Superior temporal gyrus (tissue), 1 donor: ENCODE data around the gene SPARC.

Source experiments
- DNase-seq: peaks from one replicate; pipeline ENCODE4 v3.0.0-alpha.2; 2016; ENCODE audit errors: extremely low spot score

The SPARC gene

GRCh38 chr5:151620461-151620840, 66.3 kb downstream of the SPARC start:
- no peak for DNase-seq

- no peak for DNase-seq
Observed at GRCh38 chr5:151619812-151620460, 66.8 kb downstream of the SPARC start.

- DNase-seq, result no peak
Observed at GRCh38 chr5:151618907-151619306, 67.8 kb downstream of the SPARC start.

- no peak for DNase-seq
Observed at GRCh38 chr5:151617841-151618710, 68.6 kb downstream of the SPARC start.

GRCh38 chr5:151617383-151617840, 69.3 kb downstream of the SPARC start:
- no peak for DNase-seq

GRCh38 chr5:151615431-151615830, 71.3 kb downstream of the SPARC start:
- no peak for DNase-seq

- DNase-seq, result no peak
Observed at GRCh38 chr5:151614565-151614964, 72.2 kb downstream of the SPARC start.

- no peak for DNase-seq
Observed at GRCh38 chr5:151612689-151613427, 73.9 kb downstream of the SPARC start.

- DNase-seq, result no peak
Observed at GRCh38 chr5:151611127-151611775, 75.5 kb downstream of the SPARC start.
